Measurements from ENCODE around the gene CMYA5. TPM values are rescaled to one million over a fixed set of nuclear protein-coding genes. Genes with fewer than 3 reads are reported as not detected.

CMYA5 gene
- total RNA-seq, 2 donors from 2014 or later = 1,199 to 1,662 TPM

- Histone ChIP-seq H3K36me3 (no peaks in the 10 kb centered on the region), H3K4me1 (peaks cover 0 to 8% of the 10 kb centered on the region in 2 donors), H3K27me3 (no peaks in the 10 kb centered on the region), H3K4me3 (no peak overlapping the region), H3K9me3 (no peaks in the 10 kb centered on the region), H3K27ac (no peak overlapping the region)
- DNase-seq (ENCODE audit: low spot score) = no peak
- TF ChIP-seq CTCF (IDR thresholded peaks at IDR 0.05) = no peak
Observed at GRCh38 chr5:79811081-79811480, 121.4 kb downstream of the CMYA5 start.

- H3K27ac ChIP-seq = no peak overlapping the region
- no peaks in the 10 kb centered on the region for H3K36me3 ChIP-seq
- DNase-seq (ENCODE audit: low spot score) = no peak
- TF ChIP-seq CTCF (IDR thresholded peaks at IDR 0.05) = no peak
- no peak overlapping the region for H3K4me3 ChIP-seq
- no peaks in the 10 kb centered on the region for H3K9me3 ChIP-seq
- H3K27me3 ChIP-seq = no peaks in the 10 kb centered on the region
- peaks cover 0 to under 1% of the 10 kb centered on the region in 2 donors for H3K4me1 ChIP-seq
Observed at GRCh38 chr5:79811904-79812303, 122.3 kb downstream of the CMYA5 start.

- Histone ChIP-seq H3K4me3 (no peak overlapping the region), H3K4me1 (no peaks in the 10 kb centered on the region), H3K9me3 (no peaks in the 10 kb centered on the region), H3K27ac (no peak overlapping the region), H3K27me3 (no peaks in the 10 kb centered on the region), H3K36me3 (no peaks in the 10 kb centered on the region)
- TF ChIP-seq CTCF (IDR thresholded peaks at IDR 0.05) = no peak
- no peak for DNase-seq (ENCODE audit: low spot score)
Observed at GRCh38 chr5:79814699-79815098, 125.1 kb downstream of the CMYA5 start.

GRCh38 chr5:79816014-79816413 is 126.4 kb downstream of the CMYA5 start:
- Histone ChIP-seq H3K27ac (no peak overlapping the region), H3K9me3 (no peaks in the 10 kb centered on the region), H3K36me3 (no peaks in the 10 kb centered on the region), H3K4me3 (no peak overlapping the region), H3K4me1 (no peaks in the 10 kb centered on the region), H3K27me3 (no peaks in the 10 kb centered on the region)
- TF ChIP-seq CTCF (IDR thresholded peaks at IDR 0.05) = no peak
- no peak for DNase-seq (ENCODE audit: low spot score)

GRCh38 chr5:79820648-79821047 is 131.0 kb downstream of the CMYA5 start:
- H3K27me3 ChIP-seq = no peaks in the 10 kb centered on the region

More at GRCh38 chr5:79820648-79821047, 131.0 kb downstream of the CMYA5 start:
- Histone ChIP-seq H3K36me3 (no peaks in the 10 kb centered on the region), H3K27ac (no peak overlapping the region), H3K4me1 (no peaks in the 10 kb centered on the region), H3K4me3 (no peak overlapping the region), H3K9me3 (no peaks in the 10 kb centered on the region)
- no peak for DNase-seq (ENCODE audit: low spot score)
- TF ChIP-seq CTCF (IDR thresholded peaks at IDR 0.05) = no peak

All from right atrium auricular region (tissue), 2 donors.